Measurements from ENCODE around the gene CD4. TPM values are rescaled to one million over a fixed set of nuclear protein-coding genes. Genes with fewer than 3 reads are reported as not detected.

CD4 gene
- polyA plus RNA-seq, 1 of the 3 experiments (the other 2 are of a cell fraction) = 0.02 TPM

DNA sequence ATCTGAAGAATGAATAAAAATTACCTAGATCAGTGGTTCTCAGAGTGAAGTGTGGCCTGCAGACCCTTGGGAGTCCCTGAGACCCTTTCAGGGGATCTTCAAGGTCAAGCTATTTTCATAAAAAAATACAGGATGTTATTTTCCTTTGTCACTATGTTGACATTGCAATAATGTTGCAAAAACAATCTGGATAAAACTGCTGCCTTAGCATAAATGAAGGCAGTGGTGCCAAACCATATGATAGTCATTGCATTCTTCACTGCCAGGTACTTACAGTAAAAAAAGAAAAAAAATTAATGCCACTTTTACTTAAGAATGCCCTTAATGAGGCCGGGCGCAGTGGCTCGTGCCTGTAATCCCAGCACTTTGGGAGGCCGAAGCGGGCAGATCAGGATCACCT, 2.0 kb upstream of the CD4 start:
- WGBS (ENCODE audit: low lambda C conversion rate) = 85% methylated on average over 5 of the region's 5 CpGs

GRCh38 chr12:6790496-6791150, 1.3 kb downstream of the CD4 start:
- Histone ChIP-seq H3K36me3 (replicated peaks in 1 of 2; ENCODE audit: control insufficient read depth in 1 of 2, insufficient read depth in 2 of 2, low read length in 1 of 2) (no peaks in the 10 kb centered on the region), H3K9me3 (no peaks in the 10 kb centered on the region), H3K79me2 (ENCODE audit: insufficient read depth) (no peaks in the 10 kb centered on the region), H3K9me2 (no peaks in the 10 kb centered on the region), H3K9ac (no peak overlapping the region), H3K4me1 (ENCODE audit: control insufficient read depth in 1 of 2, insufficient read depth in 2 of 2, low read depth in 1 of 2, low read length in 1 of 2) (peaks cover 0 to 9% of the 10 kb centered on the region in 2 experiments; a peak in 1 of 4 replicates), H3K4me3 (ENCODE audit: low read depth in 2 of 2, low read length in 1 of 2) (no peak overlapping the region), H4K20me1 (ENCODE audit: insufficient read depth) (no peaks in the 10 kb centered on the region), H3F3A (replicated peaks; ENCODE audit: insufficient read depth) (no peaks in the 10 kb centered on the region), H3K4me2 (no peak overlapping the region), H3K27ac (ENCODE audit: low read depth in 2 of 2, low read length in 1 of 2) (no peak overlapping the region), H3K27me3 (ENCODE audit: insufficient read depth) (no peaks in the 10 kb centered on the region), H2AFZ (ENCODE audit: low read depth) (no peak overlapping the region)
- ChIA-PET POLR2A (no interaction called here), CTCF (interaction anchor here (0.6 to 3.4 kb wide), 5 partner anchors 12 to 440 kb away, joined by 3 to 17 read pairs (median 3); partner anchors contain the start of genes MLF2 and PTMS)
- 88% methylated on average over 10 of the region's 12 CpGs for WGBS (ENCODE audit: low lambda C conversion rate)
- DNase-seq = no peak
- TF ChIP-seq, protein P1, sequence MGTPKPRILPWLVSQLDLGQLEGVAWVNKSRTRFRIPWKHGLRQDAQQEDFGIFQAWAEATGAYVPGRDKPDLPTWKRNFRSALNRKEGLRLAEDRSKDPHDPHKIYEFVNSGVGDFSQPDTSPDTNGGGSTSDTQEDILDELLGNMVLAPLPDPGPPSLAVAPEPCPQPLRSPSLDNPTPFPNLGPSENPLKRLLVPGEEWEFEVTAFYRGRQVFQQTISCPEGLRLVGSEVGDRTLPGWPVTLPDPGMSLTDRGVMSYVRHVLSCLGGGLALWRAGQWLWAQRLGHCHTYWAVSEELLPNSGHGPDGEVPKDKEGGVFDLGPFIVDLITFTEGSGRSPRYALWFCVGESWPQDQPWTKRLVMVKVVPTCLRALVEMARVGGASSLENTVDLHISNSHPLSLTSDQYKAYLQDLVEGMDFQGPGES (IDR thresholded peaks at IDR 0.05; ENCODE audit: low read depth, low read length) = no peak
- TF ChIP-seq RFX5 (IDR thresholded peaks at IDR 0.05; ENCODE audit: low read length) = no peak
- TF ChIP-seq NRF1 (IDR thresholded peaks at IDR 0.05; ENCODE audit: low read depth, low read length) = no peak
- no peak for TF ChIP-seq PBX3 (IDR thresholded peaks at IDR 0.05)
- no peak for TF ChIP-seq USF2 (IDR thresholded peaks at IDR 0.05; ENCODE audit: borderline replicate concordance, low read depth, low read length)
- TF ChIP-seq CTCF (IDR thresholded peaks at IDR 0.05) = no peak
- no peak for TF ChIP-seq GATA2 (CRISPR knock-in tag; IDR thresholded peaks at IDR 0.05)
- TF ChIP-seq REST (IDR thresholded peaks at IDR 0.05; ENCODE audit: low read depth, low read length) = no peak
- TF ChIP-seq ELF1 (IDR thresholded peaks at IDR 0.05) = no peak
- TF ChIP-seq SIN3A (IDR thresholded peaks at IDR 0.05; ENCODE audit: borderline replicate concordance, low read depth, low read length) = no peak
- TF ChIP-seq CHD2 (IDR thresholded peaks at IDR 0.05; ENCODE audit: low read length, partially characterized antibody) = no peak
- no peak for TF ChIP-seq POLR2AphosphoS5 (IDR thresholded peaks at IDR 0.05; ENCODE audit: low read depth, low read length)
- TF ChIP-seq RAD21 (IDR thresholded peaks at IDR 0.05; ENCODE audit: low read length) = no peak

More for the DNA sequence above, 2.0 kb upstream of the CD4 start:
- no peaks in the 10 kb centered on the region for H3K9me3 ChIP-seq
- H3K9me2 ChIP-seq = no peaks in the 10 kb centered on the region
- no peak overlapping the region for H3K9ac ChIP-seq
- H3K27me3 ChIP-seq (ENCODE audit: insufficient read depth) = no peaks in the 10 kb centered on the region
- no peaks in the 10 kb centered on the region for H3K79me2 ChIP-seq (ENCODE audit: insufficient read depth)
- peaks cover 0 to under 1% of the 10 kb centered on the region in 2 experiments; a peak in 1 of 4 replicates for H3K4me1 ChIP-seq (ENCODE audit: control insufficient read depth in 1 of 2, insufficient read depth in 2 of 2, low read depth in 1 of 2, low read length in 1 of 2)
- H3K4me3 ChIP-seq (ENCODE audit: low read depth in 2 of 2, low read length in 1 of 2) = no peak overlapping the region
- no peak overlapping the region for H3K27ac ChIP-seq (ENCODE audit: low read depth in 2 of 2, low read length in 1 of 2)
- H3K4me2 ChIP-seq = no peak overlapping the region
- H2AFZ ChIP-seq (ENCODE audit: low read depth) = no peak overlapping the region
- CTCF ChIA-PET = interaction anchor here (0.9 to 1.8 kb wide), 4 partner anchors 8 to 35 kb away, joined by 3 to 7 read pairs (median 3); partner anchors contain the start of gene MLF2
- H3F3A ChIP-seq (replicated peaks; ENCODE audit: insufficient read depth) = no peaks in the 10 kb centered on the region
- POLR2A ChIA-PET = no interaction called here
- TF ChIP-seq YY1 (IDR thresholded peaks at IDR 0.05; ENCODE audit: low read depth) (no peak), EP300 (IDR thresholded peaks at IDR 0.05; ENCODE audit: borderline replicate concordance in 1 of 2, low read depth in 1 of 2, low read length in 1 of 2) (no peak), PBX3 (IDR thresholded peaks at IDR 0.05) (no peak)
- DNase-seq = no peak
- H4K20me1 ChIP-seq (ENCODE audit: insufficient read depth) = no peaks in the 10 kb centered on the region
- H3K36me3 ChIP-seq (replicated peaks in 1 of 2; ENCODE audit: control insufficient read depth in 1 of 2, insufficient read depth in 2 of 2, low read length in 1 of 2) = no peaks in the 10 kb centered on the region
